Measurements from ENCODE around the gene DNPH1. TPM values are rescaled to one million over a fixed set of nuclear protein-coding genes. Genes with fewer than 3 reads are reported as not detected.

Gene DNPH1
- total and polyA plus RNA-seq, 4 donors: 18.1 to 70.6 (median 67.0) TPM

GRCh38 chr6:43231735-43232450 is 2.6 kb upstream of the DNPH1 start:
- H3K36me3 ChIP-seq (ENCODE audit: control insufficient read depth, insufficient read depth, low read length): no peaks in the 10 kb centered on the region
- DNase-seq (ENCODE audit: low read depth in 4 of 6, low spot score in 6 of 6): no peak
- H3K9me3 ChIP-seq (ENCODE audit: control insufficient read depth, insufficient read depth, low read length): no peaks in the 10 kb centered on the region
- peaks cover 2% of the 10 kb centered on the region for H3K27me3 ChIP-seq (ENCODE audit: control insufficient read depth, insufficient read depth, low read length)
- no peak overlapping the region for H3K27ac ChIP-seq (ENCODE audit: low read depth, low read length)
- H3K4me1 ChIP-seq (ENCODE audit: control insufficient read depth, insufficient read depth, low read length): peaks cover 18% of the 10 kb centered on the region
- H3K4me3 ChIP-seq (ENCODE audit: low read depth, low read length): no peak overlapping the region
- WGBS (ENCODE audit: insufficient coverage): 73% methylated on average over 3 of the region's 3 CpGs

- no peak for DNase-seq (ENCODE audit: low read depth in 4 of 6, low spot score in 6 of 6)
- no peaks in the 10 kb centered on the region for H3K9me3 ChIP-seq (ENCODE audit: control insufficient read depth, insufficient read depth, low read length)
- no peak overlapping the region for H3K4me3 ChIP-seq (ENCODE audit: low read depth, low read length)
- no peak overlapping the region for H3K27ac ChIP-seq (ENCODE audit: low read depth, low read length)
- H3K36me3 ChIP-seq (ENCODE audit: control insufficient read depth, insufficient read depth, low read length): peaks cover 3% of the 10 kb centered on the region
- H3K4me1 ChIP-seq (ENCODE audit: control insufficient read depth, insufficient read depth, low read length): peaks cover 18% of the 10 kb centered on the region
- WGBS (ENCODE audit: insufficient coverage): 90% methylated on average over 2 of the region's 4 CpGs
- peaks cover 2% of the 10 kb centered on the region for H3K27me3 ChIP-seq (ENCODE audit: control insufficient read depth, insufficient read depth, low read length)
Observed at GRCh38 chr6:43231053-43231452, 1.8 kb upstream of the DNPH1 start.

- no peak overlapping the region for H3K4me3 ChIP-seq (ENCODE audit: low read depth, low read length)
- no peaks in the 10 kb centered on the region for H3K9me3 ChIP-seq (ENCODE audit: control insufficient read depth, insufficient read depth, low read length)
- peaks cover 12% of the 10 kb centered on the region for H3K36me3 ChIP-seq (ENCODE audit: control insufficient read depth, insufficient read depth, low read length)
- DNase-seq (ENCODE audit: low read depth in 4 of 6, low spot score in 6 of 6): no peak
- H3K4me1 ChIP-seq (ENCODE audit: control insufficient read depth, insufficient read depth, low read length): peaks cover 18% of the 10 kb centered on the region
- 77% methylated on average over 13 of the region's 17 CpGs for WGBS (ENCODE audit: insufficient coverage)
- H3K27ac ChIP-seq (ENCODE audit: low read depth, low read length): no peak overlapping the region
- H3K27me3 ChIP-seq (ENCODE audit: control insufficient read depth, insufficient read depth, low read length): peaks cover 2% of the 10 kb centered on the region
Observed at GRCh38 chr6:43229803-43230620, 731 bp upstream of the DNPH1 start.

- peaks cover 33% of the 10 kb centered on the region for H3K4me1 ChIP-seq (ENCODE audit: control insufficient read depth, insufficient read depth, low read length)
- H3K27me3 ChIP-seq (ENCODE audit: control insufficient read depth, insufficient read depth, low read length): no peaks in the 10 kb centered on the region
- WGBS (ENCODE audit: insufficient coverage): 90% methylated on average over 6 of the region's 11 CpGs
- no peak for DNase-seq (ENCODE audit: low read depth in 4 of 6, low spot score in 6 of 6)
- H3K9me3 ChIP-seq (ENCODE audit: control insufficient read depth, insufficient read depth, low read length): no peaks in the 10 kb centered on the region
- no peak overlapping the region for H3K27ac ChIP-seq (ENCODE audit: low read depth, low read length)
- peaks cover 40% of the 10 kb centered on the region for H3K36me3 ChIP-seq (ENCODE audit: control insufficient read depth, insufficient read depth, low read length)
- H3K4me3 ChIP-seq (ENCODE audit: low read depth, low read length): no peak overlapping the region
Observed at GRCh38 chr6:43226192-43226851, 3.0 kb downstream of the DNPH1 start.

GRCh38 chr6:43223175-43223574 is 6.1 kb downstream of the DNPH1 start:
- Histone ChIP-seq H3K4me3 (ENCODE audit: low read depth, low read length) (no peak overlapping the region), H3K27me3 (ENCODE audit: control insufficient read depth, insufficient read depth, low read length) (no peaks in the 10 kb centered on the region), H3K27ac (ENCODE audit: low read depth, low read length) (no peak overlapping the region), H3K4me1 (ENCODE audit: control insufficient read depth, insufficient read depth, low read length) (peaks cover 27% of the 10 kb centered on the region), H3K36me3 (ENCODE audit: control insufficient read depth, insufficient read depth, low read length) (peaks cover 68% of the 10 kb centered on the region), H3K9me3 (ENCODE audit: control insufficient read depth, insufficient read depth, low read length) (no peaks in the 10 kb centered on the region)
- DNase-seq (ENCODE audit: low read depth in 4 of 6, low spot score in 6 of 6): no peak
- WGBS (ENCODE audit: insufficient coverage): 92% methylated on average over 14 of the region's 14 CpGs

GRCh38 chr6:43222418-43223059 is 6.7 kb downstream of the DNPH1 start:
- Histone ChIP-seq H3K27me3 (ENCODE audit: control insufficient read depth, insufficient read depth, low read length) (no peaks in the 10 kb centered on the region), H3K4me1 (ENCODE audit: control insufficient read depth, insufficient read depth, low read length) (peaks cover 23% of the 10 kb centered on the region), H3K4me3 (ENCODE audit: low read depth, low read length) (no peak overlapping the region), H3K27ac (ENCODE audit: low read depth, low read length) (peak overlapping the region; percentile 84), H3K36me3 (ENCODE audit: control insufficient read depth, insufficient read depth, low read length) (peaks cover 68% of the 10 kb centered on the region), H3K9me3 (ENCODE audit: control insufficient read depth, insufficient read depth, low read length) (no peaks in the 10 kb centered on the region)
- no peak for DNase-seq (ENCODE audit: low read depth in 4 of 6, low spot score in 6 of 6)
- 84% methylated on average over 10 of the region's 15 CpGs for WGBS (ENCODE audit: insufficient coverage)

- H3K36me3 ChIP-seq (ENCODE audit: control insufficient read depth, insufficient read depth, low read length): peaks cover 75% of the 10 kb centered on the region
- H3K4me3 ChIP-seq (ENCODE audit: low read depth, low read length): no peak overlapping the region
- peak in 5 of 6 donors; percentile 50 to 88 (median 62) for DNase-seq (ENCODE audit: low read depth in 4 of 6, low spot score in 6 of 6)
- 58% methylated on average over 17 of the region's 20 CpGs for WGBS (ENCODE audit: insufficient coverage)
- no peaks in the 10 kb centered on the region for H3K27me3 ChIP-seq (ENCODE audit: control insufficient read depth, insufficient read depth, low read length)
- peak overlapping the region; percentile 84 for H3K27ac ChIP-seq (ENCODE audit: low read depth, low read length)
- H3K9me3 ChIP-seq (ENCODE audit: control insufficient read depth, insufficient read depth, low read length): no peaks in the 10 kb centered on the region
- peaks cover 23% of the 10 kb centered on the region for H3K4me1 ChIP-seq (ENCODE audit: control insufficient read depth, insufficient read depth, low read length)
Observed at GRCh38 chr6:43221046-43221972, 8.0 kb downstream of the DNPH1 start.

- Histone ChIP-seq H3K9me3 (ENCODE audit: control insufficient read depth, insufficient read depth, low read length) (no peaks in the 10 kb centered on the region), H3K27me3 (ENCODE audit: control insufficient read depth, insufficient read depth, low read length) (no peaks in the 10 kb centered on the region), H3K4me1 (ENCODE audit: control insufficient read depth, insufficient read depth, low read length) (peaks cover 23% of the 10 kb centered on the region), H3K27ac (ENCODE audit: low read depth, low read length) (no peak overlapping the region), H3K36me3 (ENCODE audit: control insufficient read depth, insufficient read depth, low read length) (peaks cover 74% of the 10 kb centered on the region), H3K4me3 (ENCODE audit: low read depth, low read length) (no peak overlapping the region)
- 83% methylated on average over 16 of the region's 16 CpGs for WGBS (ENCODE audit: insufficient coverage)
- no peak for DNase-seq (ENCODE audit: low read depth in 4 of 6, low spot score in 6 of 6)
Observed at GRCh38 chr6:43220439-43220951, 8.8 kb downstream of the DNPH1 start.

All from spinal cord (tissue), 10 donors.